ENCODE results near the gene IGSF6.
"Not testable (repeated sequence)": the region's sequence is repeated elsewhere in the genome, so short reads cannot be mapped to it uniquely, and the experiment has no call there.

The IGSF6 gene, protein sequence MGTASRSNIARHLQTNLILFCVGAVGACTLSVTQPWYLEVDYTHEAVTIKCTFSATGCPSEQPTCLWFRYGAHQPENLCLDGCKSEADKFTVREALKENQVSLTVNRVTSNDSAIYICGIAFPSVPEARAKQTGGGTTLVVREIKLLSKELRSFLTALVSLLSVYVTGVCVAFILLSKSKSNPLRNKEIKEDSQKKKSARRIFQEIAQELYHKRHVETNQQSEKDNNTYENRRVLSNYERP

GRCh38 chr16:21652453-21652852 lies at the start of gene IGSF6:
IGSF6 (minus strand) TSS chr16:21652608; CDS start chr16:21652598, 10 bp downstream.
- no peak for DNase-seq (ENCODE audit: low spot score)

DNA sequence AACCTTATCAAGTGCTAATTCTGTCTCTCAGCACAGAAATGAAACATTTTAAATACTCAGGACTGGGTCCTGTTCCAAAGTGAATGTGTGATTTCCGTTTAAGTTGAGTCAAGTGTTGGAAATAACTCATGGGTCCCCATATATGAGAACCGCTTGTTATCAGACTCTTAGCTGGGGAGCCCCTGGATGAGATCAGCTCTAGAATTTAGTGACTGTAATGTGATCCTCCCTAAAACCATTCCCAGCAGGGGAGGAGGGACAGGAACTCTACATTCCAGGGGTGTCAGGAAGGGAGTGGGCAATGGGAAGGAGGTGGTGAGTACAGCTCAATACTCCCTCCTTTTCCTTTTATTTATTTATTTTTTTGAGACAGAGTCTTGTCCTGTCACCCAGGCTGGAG lies 48.9 kb upstream of the IGSF6 start:
- DNase-seq (ENCODE audit: low spot score) = no peak

DNA sequence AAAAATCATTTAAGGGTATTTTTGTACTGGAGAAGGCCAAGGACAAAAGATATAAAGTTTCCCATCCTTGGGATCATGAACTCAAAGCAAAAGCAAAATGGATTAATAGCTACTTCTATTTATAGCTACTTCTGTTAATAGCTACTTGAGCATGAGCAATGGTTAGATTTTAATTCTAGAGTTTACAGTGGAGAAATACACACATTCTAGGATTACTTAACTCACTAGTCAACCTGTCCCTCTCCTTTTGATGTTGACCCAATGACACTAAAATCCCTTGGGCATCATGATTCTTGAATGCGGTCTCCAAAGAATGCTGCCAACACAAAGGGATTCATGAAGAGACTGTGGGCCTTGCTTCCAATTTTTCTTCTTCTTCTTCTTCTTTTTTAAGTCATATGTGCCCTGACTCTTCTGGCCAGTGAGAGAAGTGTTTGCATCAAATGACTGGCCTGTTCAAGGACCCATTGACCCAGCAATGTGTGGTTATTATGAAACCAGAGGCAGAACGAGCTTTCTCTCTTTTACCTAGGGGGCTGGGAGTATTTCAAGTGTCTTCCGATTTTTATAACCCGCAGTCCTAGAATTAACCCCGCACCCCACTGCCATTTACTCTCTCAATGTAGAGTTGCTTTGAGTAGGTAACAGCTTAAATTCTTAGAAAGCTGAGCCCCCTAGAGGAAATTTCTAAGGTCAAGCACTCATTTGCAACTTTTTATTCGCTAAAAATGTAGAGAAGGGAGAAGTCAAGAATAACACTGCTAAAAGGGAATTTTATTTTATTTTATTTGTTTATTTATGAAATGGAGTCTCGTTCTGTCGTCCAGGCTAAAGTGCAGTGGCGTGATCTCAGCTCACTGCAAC lies 46.0 kb upstream of the IGSF6 start:
- DNase-seq (ENCODE audit: low spot score) = no peak

DNA sequence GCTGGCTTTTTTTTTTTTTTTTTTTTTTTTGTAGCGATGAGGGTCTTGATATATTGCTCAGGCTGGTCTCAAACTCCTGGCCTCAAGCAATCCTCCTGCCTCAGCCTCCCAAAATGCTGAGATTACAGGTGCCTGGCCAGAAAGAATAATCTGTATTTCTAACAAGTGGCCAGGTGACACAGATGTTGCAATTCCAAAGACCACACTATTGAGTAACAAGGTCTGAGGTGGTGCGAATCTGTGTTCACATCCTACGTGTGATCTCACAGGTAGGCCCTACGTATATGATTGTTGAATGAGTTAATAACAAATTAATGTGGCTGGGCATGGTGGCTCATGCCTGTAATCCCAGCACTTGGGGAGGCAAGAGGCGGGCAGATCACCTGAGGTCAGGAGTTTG lies 44.6 kb upstream of the IGSF6 start:
- DNase-seq (ENCODE audit: low spot score) = no peak

DNA sequence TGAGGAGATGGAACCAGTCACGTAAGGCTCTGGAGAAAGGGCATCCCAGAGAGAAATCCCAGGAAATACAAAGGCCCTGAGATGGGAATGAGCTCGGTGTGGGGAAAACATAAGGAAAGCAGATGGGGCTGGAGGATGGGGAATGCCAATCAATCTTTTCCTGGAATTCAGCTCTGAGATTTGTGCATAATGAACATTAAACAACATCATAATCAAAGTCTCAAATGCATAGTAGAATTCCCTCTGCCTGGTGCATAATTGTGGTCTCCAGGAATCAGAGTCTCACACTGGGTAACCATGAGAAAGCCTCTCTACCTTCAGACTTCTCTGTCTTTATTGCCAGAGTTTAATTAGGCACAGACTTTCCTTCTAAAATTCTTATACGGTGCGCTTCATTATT lies 42.2 kb upstream of the IGSF6 start:
- DNase-seq (ENCODE audit: low spot score) = no peak

DNA sequence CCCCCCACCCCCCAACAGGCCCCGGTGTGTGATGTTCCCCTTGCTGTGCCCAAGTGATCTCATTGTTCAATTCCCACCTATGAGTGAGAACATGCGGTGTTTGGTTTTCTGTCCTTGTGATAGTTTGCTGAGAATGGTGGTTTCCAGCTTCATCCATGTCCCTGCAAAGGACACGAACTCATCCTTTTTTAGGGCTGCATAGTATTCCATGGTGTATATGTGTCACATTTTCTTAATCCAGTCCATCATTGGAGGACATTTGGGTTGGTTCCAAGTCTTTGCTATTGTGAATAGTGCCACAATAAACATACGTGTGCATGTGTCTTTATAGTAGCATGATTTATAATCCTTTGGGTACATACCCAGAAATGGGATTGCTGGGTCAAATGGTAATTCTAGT lies 38.6 kb upstream of the IGSF6 start:
- not testable (repeated sequence) for DNase-seq (ENCODE audit: low spot score)

DNA sequence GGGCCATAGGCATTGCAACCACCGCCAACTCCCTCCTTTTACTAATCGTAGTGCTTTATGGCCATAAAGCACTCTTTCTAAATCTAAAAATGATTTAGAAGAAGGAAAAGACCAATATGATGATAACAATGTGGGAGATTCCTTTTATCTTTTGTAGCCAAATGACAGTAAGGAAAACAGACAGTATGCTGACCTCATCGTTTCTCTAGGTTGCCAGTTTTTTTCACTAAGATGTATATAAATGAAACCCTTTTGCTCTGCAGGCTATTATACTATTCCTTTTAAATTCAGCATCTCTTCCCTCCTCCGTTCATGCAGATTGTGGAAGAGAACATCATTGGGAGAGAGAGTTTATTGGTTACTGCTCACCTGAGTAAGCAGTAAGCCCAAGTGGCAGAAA lies 36.7 kb upstream of the IGSF6 start:
- no peak for DNase-seq (ENCODE audit: low spot score)

DNA sequence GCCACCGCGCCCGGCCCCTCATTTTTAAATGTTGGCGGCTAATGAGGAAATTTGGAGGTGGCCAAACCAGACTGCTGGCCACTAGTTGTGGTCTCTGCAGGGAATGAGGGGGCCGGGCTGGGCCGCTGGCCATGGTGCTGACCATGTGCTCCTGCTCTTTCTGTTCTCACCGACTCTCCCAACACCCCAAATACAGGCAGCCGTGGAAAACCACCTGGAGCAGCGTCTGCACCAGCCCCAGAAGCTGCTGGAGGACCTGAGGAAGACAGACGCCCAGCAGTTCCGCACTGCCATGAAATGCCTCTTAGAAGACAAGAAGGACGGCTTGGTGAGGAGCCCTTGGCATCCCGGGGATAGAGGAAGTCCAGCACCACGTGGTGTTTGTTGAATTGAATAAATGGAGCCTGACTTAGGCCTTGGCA lies 32.6 kb upstream of the IGSF6 start:
- no peak for DNase-seq (ENCODE audit: low spot score)

DNA sequence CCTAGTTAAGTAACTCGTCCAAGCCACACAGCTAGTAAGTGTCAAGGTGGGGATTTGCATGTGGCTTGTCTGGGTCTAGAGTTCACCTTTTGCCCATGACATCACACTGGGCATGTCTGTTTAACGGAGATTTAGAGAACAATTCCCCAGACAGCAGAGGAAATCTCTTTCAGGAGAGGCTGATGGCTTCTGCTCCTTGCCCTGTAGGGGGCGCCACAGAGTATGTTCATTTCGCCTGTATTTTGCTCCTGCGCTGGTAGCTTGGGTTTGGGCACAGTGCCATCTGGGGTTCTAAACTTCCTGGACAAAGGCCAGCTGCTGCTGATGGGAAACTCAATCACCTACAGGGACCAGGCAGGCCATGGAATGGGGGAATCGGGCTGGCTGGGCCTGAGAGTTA lies 31.8 kb upstream of the IGSF6 start:
- DNase-seq (ENCODE audit: low spot score) = no peak

- DNase-seq (ENCODE audit: low spot score) = no peak
Measured at GRCh38 chr16:21683184-21683583, 30.8 kb upstream of the IGSF6 start.

- not testable (repeated sequence) for DNase-seq (ENCODE audit: low spot score)
Measured at GRCh38 chr16:21680714-21681113, 28.3 kb upstream of the IGSF6 start.

- DNase-seq (ENCODE audit: low spot score) = not testable (repeated sequence)
Measured at GRCh38 chr16:21674456-21674855, 22.0 kb upstream of the IGSF6 start.

DNA sequence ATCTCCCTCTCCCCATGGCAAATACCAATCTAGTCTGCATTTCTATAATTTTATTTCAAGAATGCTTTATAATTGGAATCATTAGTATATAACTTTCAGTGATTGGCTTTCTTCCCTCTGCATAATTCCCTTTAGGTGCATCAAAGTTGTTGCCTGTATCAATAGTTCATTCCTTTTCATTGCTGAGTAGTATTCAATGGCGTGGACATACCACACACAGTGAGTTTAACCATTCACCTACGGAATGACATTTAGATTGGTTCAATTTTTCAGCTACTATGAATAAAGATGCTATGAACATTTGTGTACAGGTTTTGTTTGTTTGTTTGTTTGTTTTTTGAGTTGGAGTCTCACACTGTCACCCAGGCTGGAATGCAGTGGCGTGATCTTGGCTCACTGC lies 21.1 kb upstream of the IGSF6 start:
- DNase-seq (ENCODE audit: low spot score) = no peak

- DNase-seq (ENCODE audit: low spot score) = no peak
Measured at GRCh38 chr16:21667575-21667974, 15.2 kb upstream of the IGSF6 start.

DNA sequence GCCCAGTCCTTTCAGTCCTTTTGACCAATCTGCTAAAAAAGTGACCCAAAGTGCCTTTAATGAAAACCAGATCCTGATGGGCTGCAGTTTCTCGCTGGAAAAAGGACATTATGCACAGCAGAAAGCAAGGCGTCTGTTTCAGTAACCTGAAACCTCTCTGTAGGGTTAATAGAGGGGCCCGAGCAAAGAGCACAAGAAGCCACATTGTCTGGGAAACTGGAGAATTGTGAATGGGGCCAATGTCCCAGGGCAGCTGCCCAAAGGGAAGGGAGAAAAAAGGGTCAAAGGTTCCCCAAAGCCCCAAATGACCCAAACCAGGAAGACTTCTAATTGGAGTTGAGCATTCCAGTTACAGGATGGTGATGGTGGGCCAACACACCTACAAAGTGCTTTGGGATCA lies 14.4 kb upstream of the IGSF6 start:
- DNase-seq (ENCODE audit: low spot score) = no peak

DNA sequence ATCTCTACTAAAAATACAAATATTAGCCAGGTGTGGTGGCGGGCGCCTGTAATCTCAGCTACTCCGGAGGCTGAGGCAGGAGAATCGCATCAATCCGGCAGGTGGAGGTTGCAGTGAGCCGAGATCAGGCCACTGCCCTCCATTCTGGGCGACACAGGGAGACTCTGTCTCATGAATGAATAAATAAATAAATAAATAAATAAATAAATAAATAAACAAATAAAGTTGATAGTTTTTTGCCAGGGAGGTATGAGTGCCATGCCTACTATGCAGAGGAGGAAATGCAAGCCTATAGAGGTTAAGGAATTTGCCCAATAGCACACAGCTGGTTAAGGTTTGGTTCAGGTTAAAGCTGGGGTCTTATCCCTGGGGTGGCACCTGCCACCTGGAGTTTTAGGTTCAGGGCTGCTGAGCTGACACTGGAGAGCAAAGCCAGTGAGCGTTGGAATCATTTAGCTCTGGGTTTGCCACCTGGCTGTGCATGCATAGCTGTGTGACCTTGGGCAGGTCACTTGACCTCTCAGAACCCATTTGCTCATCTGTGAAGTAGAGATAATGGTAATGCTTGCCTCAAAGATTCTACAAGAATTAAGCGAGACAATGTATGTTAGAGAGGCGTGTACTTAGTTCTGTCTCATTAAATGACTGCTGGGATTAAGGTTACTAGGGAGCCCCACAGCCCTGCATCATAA lies 12.5 kb upstream of the IGSF6 start:
- DNase-seq (ENCODE audit: low spot score) = no peak

- no peak for DNase-seq (ENCODE audit: low spot score)
Measured at GRCh38 chr16:21663889-21664647, 11.7 kb upstream of the IGSF6 start, which contains the start of gene OTOA. OTOA (plus strand) TSS chr16:21663968; CDS start chr16:21678515, 14,547 bp downstream.

GRCh38 chr16:21659124-21659523 lies 6.7 kb upstream of the IGSF6 start:
- no peak for DNase-seq (ENCODE audit: low spot score)

DNA sequence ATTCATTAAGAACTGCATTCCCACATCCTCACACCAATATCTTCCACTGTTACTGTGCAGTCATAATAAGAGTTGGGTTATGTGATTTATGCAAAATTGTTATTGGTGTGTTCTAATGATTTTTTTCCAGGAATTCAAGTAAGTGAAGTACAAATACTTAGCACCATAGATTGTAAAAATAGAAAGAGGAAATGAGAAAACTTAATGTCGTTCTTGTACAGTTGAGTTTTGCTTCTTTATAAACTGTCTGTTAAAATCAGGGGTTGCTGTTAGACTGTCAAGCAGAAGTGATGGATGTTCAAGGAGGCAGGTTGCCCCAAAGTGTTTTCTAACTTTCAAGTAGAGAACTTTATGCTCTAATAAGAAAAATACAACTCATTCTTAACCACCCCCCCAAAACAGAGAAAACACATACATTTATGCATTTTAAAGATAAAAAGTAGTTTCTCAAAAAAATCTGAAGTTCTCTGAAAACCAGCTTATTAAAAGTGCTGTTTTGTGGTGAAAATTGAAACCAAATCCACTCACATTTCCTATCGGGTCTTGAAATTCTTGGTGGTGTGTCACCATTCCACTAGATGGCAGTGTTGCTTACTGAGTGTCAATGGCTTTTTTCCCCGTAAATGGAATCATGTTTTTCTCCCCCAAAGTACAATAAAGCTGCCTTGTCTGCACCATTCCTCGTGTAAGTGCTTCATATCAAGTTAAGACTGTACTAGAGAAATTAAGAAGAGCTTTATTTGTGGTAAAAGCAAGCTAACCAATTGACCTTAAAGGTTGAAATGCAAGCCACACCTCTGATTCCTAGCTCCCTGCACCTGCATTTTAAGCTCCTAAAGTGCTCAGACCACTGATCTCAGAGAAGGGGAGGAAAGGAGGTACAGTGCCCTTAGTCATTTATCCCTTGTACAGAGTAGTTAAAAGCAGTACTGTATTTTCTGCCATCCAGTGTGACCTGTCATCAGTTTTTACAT lies 4.7 kb upstream of the IGSF6 start:
- peak; percentile 66 for DNase-seq (ENCODE audit: low spot score)

GRCh38 chr16:21654881-21655280 lies 2.5 kb upstream of the IGSF6 start:
- DNase-seq (ENCODE audit: low spot score) = no peak

- DNase-seq (ENCODE audit: low spot score) = no peak
Measured at GRCh38 chr16:21654466-21654865, 2.1 kb upstream of the IGSF6 start.
